Forelimb muscle (tissue), 1 donor: Measurements from ENCODE around the gene HTR1E. TPM values are rescaled to one million over a fixed set of nuclear protein-coding genes. Genes with fewer than 3 reads are reported as not detected.
"Not testable (repeated sequence)": the region's sequence is repeated elsewhere in the genome, so short reads cannot be mapped to it uniquely, and the experiment has no call there.

Experiments used
- DNase-seq: peaks from one replicate; pipeline ENCODE4 v3.0.0-alpha.2; 2013; ENCODE audit warnings: low read depth
- polyA plus RNA-seq: library from polyadenylated mRNA; unstranded; fragments of 120-200 nt; gene quantifications from one replicate; pipeline ENCODE4 v1.2.1, GENCODE V29; 2013; ENCODE audit not compliant: insufficient read length

Gene HTR1E, protein sequence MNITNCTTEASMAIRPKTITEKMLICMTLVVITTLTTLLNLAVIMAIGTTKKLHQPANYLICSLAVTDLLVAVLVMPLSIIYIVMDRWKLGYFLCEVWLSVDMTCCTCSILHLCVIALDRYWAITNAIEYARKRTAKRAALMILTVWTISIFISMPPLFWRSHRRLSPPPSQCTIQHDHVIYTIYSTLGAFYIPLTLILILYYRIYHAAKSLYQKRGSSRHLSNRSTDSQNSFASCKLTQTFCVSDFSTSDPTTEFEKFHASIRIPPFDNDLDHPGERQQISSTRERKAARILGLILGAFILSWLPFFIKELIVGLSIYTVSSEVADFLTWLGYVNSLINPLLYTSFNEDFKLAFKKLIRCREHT
- not detected for polyA plus RNA-seq

DNA sequence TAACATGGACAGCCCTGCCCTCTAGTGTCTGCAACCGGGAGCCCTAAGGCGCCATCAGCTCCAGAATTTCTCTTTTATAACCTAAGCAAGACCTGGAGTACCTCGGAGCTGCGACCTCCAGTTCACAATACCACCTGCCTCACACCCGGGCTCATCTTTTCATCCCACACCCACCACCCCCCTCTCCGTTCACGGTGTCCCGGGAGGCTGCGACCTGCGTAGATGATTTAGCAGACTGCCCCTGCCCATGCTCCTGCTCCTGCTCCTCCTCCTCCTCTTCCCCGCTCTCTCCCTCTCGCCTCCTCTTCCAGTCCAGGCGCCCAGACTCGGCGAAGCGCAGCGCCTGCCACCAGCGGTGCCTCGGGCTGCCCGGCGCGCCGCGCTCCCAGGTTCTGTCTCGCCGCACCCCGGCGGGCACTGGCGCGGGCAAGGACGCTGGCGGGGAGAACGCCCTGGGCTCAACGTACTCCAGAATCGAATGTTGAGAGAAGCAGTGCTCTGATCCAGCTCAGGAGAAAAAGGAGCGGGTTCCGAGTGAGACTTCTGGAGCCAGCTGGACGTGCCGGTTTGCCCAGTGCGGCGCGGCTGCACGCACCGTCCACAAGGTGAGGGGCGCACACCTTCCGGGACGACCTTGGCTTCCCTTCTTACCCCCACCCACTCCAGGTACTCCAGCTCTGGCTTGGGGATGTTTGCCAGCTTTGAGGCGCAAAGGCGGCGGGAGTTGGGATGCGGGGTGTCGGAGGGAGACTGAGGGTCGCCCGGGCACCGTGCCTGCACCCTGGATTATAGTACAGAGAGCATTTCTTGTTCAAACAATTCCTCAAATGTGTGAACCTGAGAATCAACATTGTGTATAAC, at the start of gene HTR1E:
Gene HTR1E, plus strand, starts transcription at position 310 of the 861 bp plus-strand sequence. CDS start 77,807 bp downstream, outside the sequence.
- DNase-seq = no peak

DNA sequence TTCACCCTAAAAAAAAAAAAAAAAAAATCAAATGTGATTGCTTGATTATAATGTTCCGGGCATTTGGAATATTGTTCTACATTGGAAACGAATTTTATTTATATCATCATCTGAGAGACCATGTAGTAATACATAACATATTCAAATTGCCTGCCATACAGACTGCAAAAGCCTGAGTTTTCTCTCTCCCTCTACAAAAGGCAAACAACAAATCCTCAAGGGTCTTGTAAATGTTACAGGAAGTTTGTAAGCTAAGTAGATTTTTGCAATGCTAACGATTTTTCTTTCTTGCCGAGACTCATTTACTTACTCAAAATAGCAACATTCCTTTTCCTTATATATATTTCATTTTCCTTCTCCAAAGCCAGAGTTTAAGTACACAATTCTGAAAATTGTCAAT, 49.0 kb upstream of the HTR1E start:
- DNase-seq = no peak

DNA sequence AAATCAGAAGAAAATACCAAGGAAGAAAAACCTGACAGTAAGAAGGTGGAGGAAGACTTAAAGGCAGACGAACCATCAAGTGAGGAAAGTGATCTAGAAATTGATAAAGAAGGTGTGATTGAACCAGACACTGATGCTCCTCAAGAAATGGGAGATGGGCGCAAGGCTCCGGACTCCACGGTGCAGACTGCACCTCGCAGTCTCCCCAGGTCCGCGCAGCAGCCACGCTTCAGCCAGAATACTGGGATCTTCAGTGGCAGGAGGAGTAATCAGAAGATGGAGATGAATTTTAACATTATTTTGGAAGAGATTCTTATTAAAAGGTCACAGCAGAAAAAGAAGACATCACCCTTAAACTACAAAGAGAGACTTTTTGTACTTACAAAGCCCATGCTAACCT, 40.1 kb upstream of the HTR1E start:
- DNase-seq = not testable (repeated sequence)

DNA sequence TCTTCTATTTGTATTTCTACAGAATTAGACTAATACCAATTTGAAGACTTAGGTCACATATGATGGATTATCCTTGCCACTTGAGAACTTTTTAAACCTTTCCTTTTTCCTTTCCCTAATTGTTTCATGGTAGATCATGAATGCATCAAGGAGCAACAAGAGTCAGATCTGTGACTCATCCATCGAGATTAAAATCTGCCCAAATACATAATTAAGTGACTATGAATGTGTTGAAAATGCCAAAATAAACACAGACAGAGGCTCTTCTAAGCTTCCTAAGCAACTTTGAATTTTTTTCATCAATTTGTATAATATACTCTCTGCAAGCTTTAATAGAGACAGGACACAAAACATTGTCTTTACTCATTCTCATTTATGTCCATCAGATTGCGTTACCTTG, 23.5 kb upstream of the HTR1E start:
- DNase-seq = no peak

DNA sequence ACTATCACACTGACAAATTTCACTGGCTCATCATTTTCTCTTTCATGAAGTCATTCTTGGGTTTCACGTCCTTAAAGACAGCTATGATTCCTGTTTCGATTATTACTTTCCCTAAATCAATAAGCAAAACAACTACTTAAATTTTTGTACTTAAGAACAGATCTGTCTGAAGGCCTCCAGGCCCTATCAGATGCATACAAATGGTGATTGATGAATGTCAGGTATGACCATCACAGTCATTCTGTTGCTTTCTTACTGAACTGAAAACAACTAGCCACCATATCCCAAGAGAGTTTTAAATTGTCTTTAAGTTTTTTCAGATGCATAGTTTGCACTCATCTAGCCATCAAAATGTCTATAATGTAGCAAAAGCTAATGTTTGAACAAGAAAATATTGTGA, 20.9 kb upstream of the HTR1E start:
- no peak for DNase-seq

DNA sequence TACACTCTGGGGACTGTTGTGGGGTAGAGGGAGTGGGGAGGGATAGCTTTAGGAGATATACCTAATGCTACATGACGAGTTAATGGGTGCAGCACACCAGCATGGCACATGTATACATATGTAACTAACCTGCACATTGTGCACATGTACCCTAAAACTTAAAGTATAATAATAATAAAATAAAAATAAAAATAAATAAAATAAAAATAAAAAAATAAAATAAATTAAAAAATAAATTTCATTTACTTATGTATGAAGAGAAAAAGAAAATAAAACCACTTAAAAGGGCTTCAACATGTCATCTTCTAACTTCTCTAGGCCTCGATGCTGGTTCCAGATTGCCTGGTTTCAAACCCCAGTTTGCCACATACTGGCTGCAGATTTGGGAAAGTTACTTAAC, 10.2 kb upstream of the HTR1E start:
- DNase-seq = not testable (repeated sequence)

DNA sequence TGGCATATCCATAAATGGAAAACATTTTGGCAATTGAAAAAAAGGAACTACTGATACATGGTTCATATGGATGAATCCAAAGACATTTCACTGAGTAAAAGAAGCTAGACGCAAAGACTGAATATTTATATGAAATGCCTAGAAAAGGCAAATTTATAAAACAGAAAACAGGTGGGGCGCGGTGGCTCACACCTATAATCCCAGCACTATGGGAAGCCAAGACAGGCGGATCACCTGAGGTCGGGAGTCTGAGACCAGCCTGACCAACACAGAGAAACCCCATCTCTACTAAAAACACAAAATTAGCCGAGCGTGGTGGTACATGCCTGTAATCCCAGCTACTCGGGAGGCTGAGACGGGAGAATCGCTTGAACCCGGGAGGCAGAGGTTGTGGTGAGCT, 9.5 kb upstream of the HTR1E start:
- not testable (repeated sequence) for DNase-seq

DNA sequence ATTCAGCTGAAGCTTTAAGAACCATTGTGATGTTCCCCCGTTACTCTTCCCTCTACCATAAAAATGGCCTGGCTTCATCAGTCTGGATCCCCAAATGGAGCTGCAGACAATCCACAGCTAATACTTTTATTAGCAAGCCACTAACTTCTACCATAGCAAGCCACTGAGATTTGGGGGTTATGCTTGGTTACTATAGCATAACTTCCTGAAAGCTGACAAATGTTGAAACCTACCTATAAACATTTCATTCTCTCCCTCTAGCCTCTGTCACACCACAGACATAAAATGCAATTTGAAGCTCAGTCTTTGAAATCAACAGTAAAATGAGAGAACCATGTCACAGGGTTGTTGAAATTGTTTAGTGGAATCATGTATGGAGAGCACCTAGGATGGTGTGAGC, 3.0 kb upstream of the HTR1E start:
- DNase-seq = no peak

DNA sequence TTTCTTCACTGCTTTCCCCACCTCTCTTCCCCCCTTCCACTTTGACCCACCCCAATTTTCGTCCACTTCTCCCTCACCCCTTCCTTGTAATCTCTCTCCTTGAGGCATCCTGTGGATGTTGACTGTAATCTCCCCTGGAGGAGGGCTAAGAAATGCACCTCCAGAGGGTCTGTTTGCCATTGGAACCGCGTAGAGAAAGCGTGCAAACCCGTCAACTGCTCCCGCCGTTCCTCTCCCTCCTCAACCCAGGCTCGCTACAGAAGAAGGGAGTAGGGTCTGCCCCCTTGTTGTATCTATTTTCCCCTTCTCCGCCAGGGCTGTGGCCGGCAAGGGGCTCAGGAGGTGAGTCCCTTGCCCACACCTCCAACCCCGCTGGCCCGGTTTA, 502 bp upstream of the HTR1E start:
- no peak for DNase-seq

DNA sequence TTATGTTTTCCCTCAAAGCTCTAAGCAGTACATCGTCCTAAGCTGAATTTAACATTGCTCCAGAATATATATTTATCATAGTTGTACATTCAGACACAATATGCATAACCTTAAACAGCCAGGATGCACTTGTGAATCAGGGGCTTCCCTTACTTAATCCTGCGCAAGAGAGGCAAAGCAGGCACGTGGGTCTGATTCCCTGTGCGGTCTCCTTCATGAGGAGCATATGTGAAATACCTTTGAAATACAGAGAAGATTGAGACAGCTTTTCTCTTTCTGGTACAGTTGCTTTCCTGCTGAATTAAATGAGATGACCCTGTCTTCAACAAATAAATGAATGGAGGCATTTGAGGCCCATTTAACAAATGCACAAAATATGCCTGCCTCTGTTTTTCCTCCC, 1.5 kb downstream of the HTR1E start:
- no peak for DNase-seq

DNA sequence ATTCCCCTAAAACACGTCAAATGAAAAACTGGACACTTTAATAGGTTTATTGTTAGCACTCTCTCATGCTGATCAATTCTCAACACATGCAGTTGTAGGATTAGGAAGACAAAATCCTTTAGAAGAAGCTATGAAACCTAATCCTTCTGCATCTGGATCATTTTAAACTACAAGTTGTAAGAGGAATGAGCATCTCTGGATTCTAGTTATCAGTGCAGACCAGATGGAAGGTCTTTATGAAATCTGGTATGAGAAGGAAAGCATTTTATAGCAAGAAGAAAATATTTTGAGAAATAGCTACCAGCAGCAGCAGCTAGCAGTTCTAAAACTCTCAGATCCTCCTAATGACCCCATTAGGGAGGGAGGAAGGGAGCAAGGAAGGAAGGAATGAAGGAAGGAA, 4.1 kb downstream of the HTR1E start:
- no peak for DNase-seq

DNA sequence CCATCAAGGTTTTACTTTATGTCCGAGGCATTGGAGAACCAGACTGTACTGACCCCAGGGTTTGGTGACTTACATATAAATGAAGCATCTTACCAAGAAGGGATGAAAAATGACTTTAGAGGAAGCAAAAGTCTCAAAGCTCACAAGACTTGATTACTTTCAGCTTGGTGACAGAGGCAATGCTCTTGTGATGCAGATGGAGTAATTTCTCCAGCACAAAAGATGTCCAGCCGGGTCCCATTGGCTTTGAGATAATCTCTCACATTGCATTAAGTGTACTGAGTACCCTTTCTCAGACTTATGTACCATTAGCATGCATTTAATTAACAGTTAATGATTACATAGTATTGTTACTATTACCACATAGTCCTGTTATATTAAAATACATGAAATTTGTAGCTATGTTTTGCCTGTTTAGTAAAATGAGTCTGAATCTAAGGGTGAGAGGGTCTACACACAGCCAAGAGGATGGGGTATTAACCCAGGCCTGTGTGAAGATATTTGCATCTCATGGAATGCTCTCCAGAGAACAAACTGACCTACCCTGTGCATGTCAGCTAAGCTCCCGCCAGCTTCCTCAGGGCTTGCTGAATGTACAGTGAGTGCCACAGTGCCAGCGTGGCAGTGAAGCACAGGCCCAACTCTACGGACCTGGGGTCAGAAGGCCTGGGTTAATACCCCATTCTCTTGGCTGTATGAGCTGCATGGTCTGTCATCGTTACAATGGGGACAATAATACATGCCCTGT, 5.6 kb downstream of the HTR1E start:
- DNase-seq = no peak

DNA sequence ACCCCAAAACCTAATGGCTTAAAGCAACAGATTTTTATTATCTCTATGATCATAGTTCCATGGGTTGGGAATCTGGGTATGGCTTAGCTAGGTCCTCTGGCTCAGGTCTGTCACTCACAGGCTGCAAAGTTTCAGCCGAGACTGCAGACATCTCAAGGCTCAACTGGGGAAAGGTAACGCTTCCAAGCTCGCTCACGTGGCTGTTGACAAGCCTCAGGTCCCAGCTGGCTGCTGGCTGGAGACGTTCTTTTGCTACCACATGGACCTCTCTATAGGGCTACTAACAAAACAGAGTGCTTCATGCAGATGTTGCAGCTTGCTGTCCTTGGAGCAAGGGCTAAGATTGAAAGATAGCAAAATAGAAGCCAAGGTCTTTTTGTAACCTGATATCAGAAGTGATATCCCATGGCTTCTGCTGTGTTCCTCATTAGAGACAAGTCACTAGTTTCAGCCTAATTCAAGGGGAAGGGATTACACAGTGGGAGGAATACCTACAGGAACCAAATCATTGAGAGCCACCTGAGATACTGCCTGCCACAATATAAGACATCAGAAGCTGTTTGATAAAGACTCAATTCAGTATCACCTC, 6.6 kb downstream of the HTR1E start:
- DNase-seq = no peak

DNA sequence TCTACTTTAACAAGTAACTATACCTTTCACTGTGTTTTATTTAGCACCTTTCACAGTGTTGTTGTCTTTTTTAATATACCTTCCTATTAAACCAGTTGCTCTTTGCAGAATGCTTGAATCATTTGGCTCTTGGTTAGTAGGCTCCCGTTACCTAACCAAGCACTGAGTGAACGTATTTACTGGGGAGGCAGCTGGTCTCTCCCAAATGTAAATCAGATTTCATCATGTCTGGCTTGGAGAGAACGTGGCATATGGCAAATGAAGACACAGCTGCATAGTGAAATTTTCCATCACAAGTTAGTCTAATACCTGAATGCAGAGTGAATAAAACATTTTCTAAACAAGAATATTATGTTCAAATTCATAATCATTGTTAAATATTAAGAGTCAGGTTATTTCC, 12.4 kb downstream of the HTR1E start:
- DNase-seq = no peak

DNA sequence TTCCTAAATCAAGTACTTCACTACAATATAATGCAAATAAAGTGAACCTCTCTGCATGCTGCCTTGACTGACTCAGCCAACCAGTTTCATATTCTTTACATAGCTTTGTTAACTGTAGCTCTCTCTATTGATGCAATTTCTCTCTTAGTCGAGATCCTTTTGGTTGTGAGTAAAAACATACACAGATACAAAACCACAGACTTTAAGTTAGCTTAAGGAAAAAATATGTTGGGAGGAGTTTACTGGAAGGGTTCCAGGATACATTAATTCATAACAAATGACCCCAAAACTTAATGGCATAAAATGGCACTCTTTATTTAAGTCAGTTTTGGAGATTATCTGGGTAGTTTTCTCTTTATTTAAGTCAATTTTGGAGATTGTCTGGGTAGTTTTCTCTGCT, 15.7 kb downstream of the HTR1E start:
- no peak for DNase-seq

DNA sequence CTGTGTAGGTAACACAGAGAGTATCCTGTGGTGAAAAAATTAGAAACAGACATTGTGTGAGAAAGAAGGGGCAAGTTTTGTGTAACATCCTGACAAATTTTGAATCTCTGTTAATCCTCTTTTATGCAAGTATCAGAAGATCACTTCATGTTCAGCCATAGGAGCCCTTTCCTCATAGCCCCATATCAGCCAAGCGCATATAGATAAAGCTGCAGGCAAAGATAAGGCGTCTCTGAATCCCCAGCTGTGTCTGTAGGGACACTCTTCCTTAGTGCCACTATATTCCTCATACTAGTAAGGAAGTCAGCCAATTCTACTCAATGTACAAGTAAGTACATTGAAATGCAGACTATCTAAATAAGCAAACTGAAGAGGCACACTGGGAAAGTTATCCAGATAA, 22.3 kb downstream of the HTR1E start:
- no peak for DNase-seq

DNA sequence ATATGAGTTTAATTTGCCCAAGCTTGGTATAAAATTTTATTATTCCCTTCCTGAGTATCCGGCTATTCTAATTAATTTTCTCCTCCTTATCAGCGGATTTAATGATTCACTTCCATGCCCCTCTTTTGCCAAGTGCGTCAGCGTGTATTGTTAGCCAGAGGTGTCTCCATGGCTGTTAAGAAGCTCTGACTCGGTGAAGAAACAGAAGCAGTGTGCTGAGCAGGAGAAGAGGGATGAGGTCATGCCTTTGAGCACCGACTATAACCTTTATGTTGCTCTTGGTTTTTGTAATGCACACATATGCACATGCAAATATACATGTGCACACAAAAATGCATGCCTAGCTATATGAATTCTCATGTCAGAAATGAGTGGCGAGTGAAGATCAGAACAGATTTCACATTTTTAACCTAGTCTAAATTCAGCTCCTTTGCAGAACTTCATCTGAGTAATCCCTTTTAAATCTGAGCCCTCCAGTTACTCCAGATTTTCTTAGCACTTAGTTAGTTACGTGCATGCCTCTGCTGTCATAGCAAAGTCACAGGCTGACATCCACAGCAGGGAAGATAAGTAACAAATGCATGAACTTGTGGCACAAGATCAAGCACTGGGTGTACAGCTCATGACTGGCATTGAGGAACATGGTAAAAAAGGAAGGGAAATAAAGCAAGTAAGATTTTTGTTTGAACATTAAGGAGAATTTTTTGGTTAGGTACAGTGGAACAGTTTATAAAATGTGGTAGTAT, 24.3 kb downstream of the HTR1E start:
- no peak for DNase-seq

DNA sequence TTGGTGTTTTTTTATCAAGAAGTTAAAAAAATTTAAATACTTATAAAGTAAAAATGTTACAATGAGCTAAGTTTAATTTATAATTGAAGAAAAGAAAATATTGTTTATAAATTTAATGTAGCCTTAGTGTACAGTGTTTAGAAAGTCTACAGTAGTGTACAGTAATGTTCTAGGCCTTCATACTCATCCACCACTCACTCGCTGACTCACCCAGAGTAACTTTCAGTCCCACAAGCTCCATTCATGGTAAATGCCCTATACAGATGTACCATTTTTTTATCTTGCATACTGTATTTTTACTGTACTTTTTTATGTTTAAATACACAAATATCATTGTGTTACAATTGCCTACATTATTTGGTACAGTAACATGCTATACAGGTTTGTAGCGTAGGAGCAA, 26.0 kb downstream of the HTR1E start:
- DNase-seq = no peak

DNA sequence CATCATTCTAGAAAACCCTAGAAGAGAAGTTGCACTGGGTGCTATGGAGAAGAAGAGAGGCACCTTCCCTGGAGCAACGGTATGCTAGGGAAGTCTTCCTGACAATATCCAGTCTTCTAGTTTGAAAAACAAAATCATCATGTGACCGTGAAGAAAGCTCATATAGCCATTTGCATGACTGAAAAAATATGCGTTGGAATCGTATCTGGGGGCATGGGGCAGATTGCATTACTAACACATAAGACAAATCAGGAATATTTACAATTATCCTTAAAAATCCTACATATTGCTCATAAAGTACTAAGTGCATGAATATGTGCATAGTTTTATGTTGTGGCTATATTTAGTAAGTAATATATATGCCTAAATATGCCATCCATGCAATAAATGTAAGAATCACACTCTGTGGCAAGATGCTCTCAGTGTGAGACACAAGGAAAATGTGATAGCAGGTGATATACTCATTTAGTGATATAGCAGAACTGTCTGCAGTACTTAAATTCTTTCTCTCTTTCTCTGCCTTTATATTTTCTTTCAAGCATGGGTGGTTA, 26.8 kb downstream of the HTR1E start:
- no peak for DNase-seq

DNA sequence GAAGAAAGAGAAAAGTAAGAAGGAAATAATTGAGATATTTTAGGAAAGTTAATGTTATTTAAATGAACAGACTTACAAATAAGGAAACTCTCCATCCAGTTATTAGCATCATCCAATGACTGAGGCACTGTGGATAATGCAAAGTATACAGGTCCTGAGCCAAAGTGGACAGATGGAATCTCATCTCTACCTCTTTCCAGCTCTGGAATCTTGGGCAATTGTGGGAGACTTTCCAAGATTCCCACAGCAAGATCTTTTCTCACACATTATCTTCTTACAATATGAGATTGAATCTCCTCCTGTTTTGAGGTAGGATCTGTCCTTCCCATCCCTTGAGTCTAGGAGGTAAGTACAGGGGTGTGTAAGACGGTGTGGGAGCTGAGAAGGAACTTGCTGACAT, 28.9 kb downstream of the HTR1E start:
- DNase-seq = no peak

DNA sequence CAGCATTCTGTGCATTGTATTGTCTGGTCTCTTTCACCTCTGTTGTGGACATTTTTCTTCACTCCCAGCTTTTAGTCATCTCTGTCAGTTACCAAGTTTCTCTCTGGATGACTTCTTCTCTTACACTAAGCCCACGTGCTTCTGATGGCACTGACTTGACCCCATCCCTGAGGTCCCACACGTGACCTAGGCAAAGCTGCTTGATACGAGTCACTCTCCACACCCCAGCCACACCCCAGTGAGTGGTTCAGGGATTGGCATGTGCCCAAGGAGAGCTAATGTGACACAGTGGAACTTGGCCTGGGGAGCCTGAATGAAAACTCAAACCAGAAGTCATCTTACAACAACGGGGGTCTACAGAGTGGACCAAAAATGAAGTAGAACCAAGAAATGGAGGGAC, 32.2 kb downstream of the HTR1E start:
- DNase-seq = no peak
